ENCODE data around the gene COLGALT1. TPM values are rescaled to one million over a fixed set of nuclear protein-coding genes. Genes with fewer than 3 reads are reported as not detected.

Gene COLGALT1
- total and polyA plus RNA-seq, 2 experiments from 2014 or later: 98.9 to 134 TPM

GRCh38 chr19:17629760-17630159 lies 74.3 kb downstream of the COLGALT1 start:
- no peaks in the 10 kb centered on the region for H3K79me2 ChIP-seq (ENCODE audit: insufficient read depth)
- H3K27me3 ChIP-seq (replicated peaks; ENCODE audit: insufficient read depth): no peaks in the 10 kb centered on the region
- H3K27ac ChIP-seq: no peak overlapping the region
- DNase-seq: no peak
- WGBS, 2 experiments (ENCODE audit: low coverage in 1 of 2, low lambda C conversion rate in 2 of 2, missing lambda C conversion rate in 2 of 2): 54 to 55% methylated on average over 2 of the region's 2 CpGs
- H2AFZ ChIP-seq: no peak overlapping the region
- in situ Hi-C loops (cut with MboI): no loop called here
- no peaks in the 10 kb centered on the region for H3F3A ChIP-seq (ENCODE audit: insufficient read depth)
- no peak overlapping the region for H3K9ac ChIP-seq
- no peaks in the 10 kb centered on the region for H3K9me3 ChIP-seq (ENCODE audit: low read depth)
- no peaks in the 10 kb centered on the region for H4K20me1 ChIP-seq (ENCODE audit: insufficient read depth)
- no peak overlapping the region for H3K4me3 ChIP-seq
- no peaks in the 10 kb centered on the region for H3K36me3 ChIP-seq (ENCODE audit: low read depth)
- no peaks in the 10 kb centered on the region for H3K9me2 ChIP-seq (ENCODE audit: insufficient read depth)
- H3K4me2 ChIP-seq (ENCODE audit: unreplicated experiment): no peak overlapping the region
- no peaks in the 10 kb centered on the region for H3K4me1 ChIP-seq (ENCODE audit: insufficient read depth)
- TF ChIP-seq EZH2 (IDR thresholded peaks at IDR 0.05; ENCODE audit: insufficient read depth, poor library complexity, severe bottlenecking) (no peak), EZH2phosphoT487 (IDR thresholded peaks at IDR 0.05; ENCODE audit: insufficient read depth, low read depth) (no peak)

GRCh38 chr19:17632577-17632976 lies 77.1 kb downstream of the COLGALT1 start:
- Histone ChIP-seq H3K79me2 (ENCODE audit: insufficient read depth) (no peaks in the 10 kb centered on the region), H3K4me3 (no peak overlapping the region), H3K27me3 (replicated peaks; ENCODE audit: insufficient read depth) (no peaks in the 10 kb centered on the region), H3K9me2 (ENCODE audit: insufficient read depth) (no peaks in the 10 kb centered on the region), H3K36me3 (ENCODE audit: low read depth) (no peaks in the 10 kb centered on the region), H4K20me1 (ENCODE audit: insufficient read depth) (no peaks in the 10 kb centered on the region), H3K9me3 (ENCODE audit: low read depth) (no peaks in the 10 kb centered on the region), H3F3A (ENCODE audit: insufficient read depth) (no peaks in the 10 kb centered on the region), H3K4me1 (ENCODE audit: insufficient read depth) (no peaks in the 10 kb centered on the region), H2AFZ (no peak overlapping the region), H3K9ac (no peak overlapping the region), H3K4me2 (ENCODE audit: unreplicated experiment) (no peak overlapping the region), H3K27ac (no peak overlapping the region)
- 61 to 73% methylated on average over 8 to 9 of the region's 9 CpGs for WGBS, 2 experiments (ENCODE audit: low coverage in 1 of 2, low lambda C conversion rate in 2 of 2, missing lambda C conversion rate in 2 of 2)
- in situ Hi-C loops (cut with MboI): no loop called here
- TF ChIP-seq EZH2phosphoT487 (IDR thresholded peaks at IDR 0.05; ENCODE audit: insufficient read depth, low read depth): no peak
- DNase-seq: no peak

Other genes starting within 250 kb of the COLGALT1 start
- 14.7 and 23.0 TPM in 2 replicates for gene MRPL34, start 249.8 kb upstream of the COLGALT1 start, total RNA-seq (2014; rRNA removed; shearing (Covaris generic))
- 74.5 and 78.8 TPM in 2 replicates for gene MRPL34, start 249.8 kb upstream of the COLGALT1 start, polyA plus RNA-seq (2016; fragmentation: Nextera tagmentation; extraction: Ambion mirVana)
- 10.9 and 40.8 TPM in 2 replicates for gene DDA1, start 246.1 kb upstream of the COLGALT1 start, total RNA-seq (2014; rRNA removed; shearing (Covaris generic))
- gene DDA1, start 246.1 kb upstream of the COLGALT1 start, polyA plus RNA-seq (2016; fragmentation: Nextera tagmentation; extraction: Ambion mirVana): 87.8 and 96.9 TPM in 2 replicates
- gene ANO8, start 220.8 kb upstream of the COLGALT1 start, total RNA-seq (2014; rRNA removed; shearing (Covaris generic)): 2.8 and 4.0 TPM in 2 replicates
- gene ANO8, start 220.8 kb upstream of the COLGALT1 start, polyA plus RNA-seq (2016; fragmentation: Nextera tagmentation; extraction: Ambion mirVana): 0.52 and 0.61 TPM in 2 replicates
- gene GTPBP3, start 218.1 kb upstream of the COLGALT1 start, total RNA-seq (2014; rRNA removed; shearing (Covaris generic)): 11.4 and 14.8 TPM in 2 replicates
- gene GTPBP3, start 218.1 kb upstream of the COLGALT1 start, polyA plus RNA-seq (2016; fragmentation: Nextera tagmentation; extraction: Ambion mirVana): 7.6 and 7.9 TPM in 2 replicates
- gene PLVAP, start 178.3 kb upstream of the COLGALT1 start, total RNA-seq (2014; rRNA removed; shearing (Covaris generic)): not detected in 2 replicates
- gene PLVAP, start 178.3 kb upstream of the COLGALT1 start, polyA plus RNA-seq (2016; fragmentation: Nextera tagmentation; extraction: Ambion mirVana): not detected in 2 replicates
- gene CCDC194, start 161.5 kb upstream of the COLGALT1 start, total RNA-seq (2014; rRNA removed; shearing (Covaris generic)): not detected in 2 replicates
- gene CCDC194, start 161.5 kb upstream of the COLGALT1 start, polyA plus RNA-seq (2016; fragmentation: Nextera tagmentation; extraction: Ambion mirVana): not detected in 2 replicates
- not detected in 2 replicates for gene BST2, start 150.0 kb upstream of the COLGALT1 start, total RNA-seq (2014; rRNA removed; shearing (Covaris generic))
- 0.75 and 0.79 TPM in 2 replicates for gene BST2, start 150.0 kb upstream of the COLGALT1 start, polyA plus RNA-seq (2016; fragmentation: Nextera tagmentation; extraction: Ambion mirVana)
- 68.3 and 73.9 TPM in 2 replicates for gene MVB12A, start 135.6 kb upstream of the COLGALT1 start, total RNA-seq (2014; rRNA removed; shearing (Covaris generic))
- gene MVB12A, start 135.6 kb upstream of the COLGALT1 start, polyA plus RNA-seq (2016; fragmentation: Nextera tagmentation; extraction: Ambion mirVana): 49.6 and 55.3 TPM in 2 replicates
- 0.22 TPM in 1 of 2 replicates, not detected in the other for gene TMEM221, start 107.0 kb upstream of the COLGALT1 start, total RNA-seq (2014; rRNA removed; shearing (Covaris generic))
- gene TMEM221, start 107.0 kb upstream of the COLGALT1 start, polyA plus RNA-seq (2016; fragmentation: Nextera tagmentation; extraction: Ambion mirVana): 0.30 TPM in 1 of 2 replicates, not detected in the other
- not detected in 2 replicates for gene NXNL1, start 94.7 kb upstream of the COLGALT1 start, total RNA-seq (2014; rRNA removed; shearing (Covaris generic))
- gene NXNL1, start 94.7 kb upstream of the COLGALT1 start, polyA plus RNA-seq (2016; fragmentation: Nextera tagmentation; extraction: Ambion mirVana): not detected in 2 replicates
- gene SLC27A1, start 85.1 kb upstream of the COLGALT1 start, total RNA-seq (2014; rRNA removed; shearing (Covaris generic)): 30.0 and 34.0 TPM in 2 replicates
- gene SLC27A1, start 85.1 kb upstream of the COLGALT1 start, polyA plus RNA-seq (2016; fragmentation: Nextera tagmentation; extraction: Ambion mirVana): 20.4 and 21.9 TPM in 2 replicates
- gene PGLS, start 44.0 kb upstream of the COLGALT1 start, total RNA-seq (2014; rRNA removed; shearing (Covaris generic)): 96.0 and 125 TPM in 2 replicates
- gene PGLS, start 44.0 kb upstream of the COLGALT1 start, polyA plus RNA-seq (2016; fragmentation: Nextera tagmentation; extraction: Ambion mirVana): 135 and 140 TPM in 2 replicates
- gene UNC13A, start 132.7 kb downstream of the COLGALT1 start, total RNA-seq (2014; rRNA removed; shearing (Covaris generic)): under 0.01 and 0.11 TPM in 2 replicates
- gene UNC13A, start 132.7 kb downstream of the COLGALT1 start, polyA plus RNA-seq (2016; fragmentation: Nextera tagmentation; extraction: Ambion mirVana): 0.03 TPM in 2 replicates
- 20.4 and 37.1 TPM in 2 replicates for gene MAP1S, start 163.8 kb downstream of the COLGALT1 start, total RNA-seq (2014; rRNA removed; shearing (Covaris generic))
- 41.7 and 44.8 TPM in 2 replicates for gene MAP1S, start 163.8 kb downstream of the COLGALT1 start, polyA plus RNA-seq (2016; fragmentation: Nextera tagmentation; extraction: Ambion mirVana)
- 0.43 and 0.89 TPM in 2 replicates for gene FCHO1, start 195.8 kb downstream of the COLGALT1 start, total RNA-seq (2014; rRNA removed; shearing (Covaris generic))
- 0.96 and 1.1 TPM in 2 replicates for gene FCHO1, start 195.8 kb downstream of the COLGALT1 start, polyA plus RNA-seq (2016; fragmentation: Nextera tagmentation; extraction: Ambion mirVana)
- not detected in 2 replicates for gene B3GNT3, start 239.5 kb downstream of the COLGALT1 start, total RNA-seq (2014; rRNA removed; shearing (Covaris generic))
- not detected in 2 replicates for gene B3GNT3, start 239.5 kb downstream of the COLGALT1 start, polyA plus RNA-seq (2016; fragmentation: Nextera tagmentation; extraction: Ambion mirVana)

Data from GM23248 (cell line).